ENCODE data around the gene MYO9B.

DNA sequence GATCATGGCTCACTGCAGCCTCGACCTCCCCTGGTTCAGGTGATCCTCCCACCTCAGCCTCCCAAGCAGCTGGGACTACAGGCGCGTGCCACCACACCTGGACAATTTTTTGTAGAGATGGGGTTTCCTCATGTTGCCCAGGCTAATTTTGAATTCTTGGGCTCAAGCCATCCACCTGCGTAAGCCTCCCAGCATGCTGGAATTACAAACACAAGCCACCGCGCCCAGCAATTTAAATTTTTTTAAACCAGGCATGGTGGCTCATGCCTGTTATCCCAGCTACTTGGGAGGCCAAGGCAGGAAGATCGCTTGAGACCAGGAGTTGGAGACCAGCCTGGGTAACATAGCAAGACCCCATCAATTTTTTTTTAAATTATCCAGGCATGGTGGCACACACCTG is 79.7 kb downstream of the MYO9B start:
- TF ChIP-seq, protein P1, sequence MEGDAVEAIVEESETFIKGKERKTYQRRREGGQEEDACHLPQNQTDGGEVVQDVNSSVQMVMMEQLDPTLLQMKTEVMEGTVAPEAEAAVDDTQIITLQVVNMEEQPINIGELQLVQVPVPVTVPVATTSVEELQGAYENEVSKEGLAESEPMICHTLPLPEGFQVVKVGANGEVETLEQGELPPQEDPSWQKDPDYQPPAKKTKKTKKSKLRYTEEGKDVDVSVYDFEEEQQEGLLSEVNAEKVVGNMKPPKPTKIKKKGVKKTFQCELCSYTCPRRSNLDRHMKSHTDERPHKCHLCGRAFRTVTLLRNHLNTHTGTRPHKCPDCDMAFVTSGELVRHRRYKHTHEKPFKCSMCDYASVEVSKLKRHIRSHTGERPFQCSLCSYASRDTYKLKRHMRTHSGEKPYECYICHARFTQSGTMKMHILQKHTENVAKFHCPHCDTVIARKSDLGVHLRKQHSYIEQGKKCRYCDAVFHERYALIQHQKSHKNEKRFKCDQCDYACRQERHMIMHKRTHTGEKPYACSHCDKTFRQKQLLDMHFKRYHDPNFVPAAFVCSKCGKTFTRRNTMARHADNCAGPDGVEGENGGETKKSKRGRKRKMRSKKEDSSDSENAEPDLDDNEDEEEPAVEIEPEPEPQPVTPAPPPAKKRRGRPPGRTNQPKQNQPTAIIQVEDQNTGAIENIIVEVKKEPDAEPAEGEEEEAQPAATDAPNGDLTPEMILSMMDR (conservative IDR thresholded peaks at IDR 0.05 in 1 of 2, IDR thresholded peaks at IDR 0.05 in 1 of 2; ENCODE audit: extremely low read depth in 1 of 2, insufficient read depth in 1 of 2, low read depth in 1 of 2, low read length in 2 of 2), result no peak
- TF ChIP-seq EZH2 (IDR thresholded peaks at IDR 0.05; ENCODE audit: borderline replicate concordance, low read length), result no peak

Measured in mammary epithelial cell (primary cell).